Prostate gland (tissue), 2 donors: ENCODE results near the gene CELF2. TPM values are rescaled to one million over a fixed set of nuclear protein-coding genes. Genes with fewer than 3 reads are reported as not detected.

Experiments used
- DNase-seq: peaks from one replicate; pipeline ENCODE4 v3.0.0-alpha.2; 2019; ENCODE audit warnings: low spot score
- H3K27ac ChIP-seq, 2 donors: fragments of 200-600 bp; sonication (generic); 2 replicates each; pipeline ENCODE4 v1.5.1; 2017 to 2019
- H3K27me3 ChIP-seq: fragments of 200-600 bp; sonication (generic); replicated peaks from 2 replicates; pipeline ENCODE4 v1.5.1; 2019; ENCODE audit not compliant: insufficient read depth
- H3K36me3 ChIP-seq, 2 donors: fragments of 200-600 bp; sonication (generic); 1 replicate in 1 of 2; 2 replicates in 1 of 2; pipeline versions ENCODE4 v1.5.1 to v1.8.1; 2017 to 2019
- H3K4me1 ChIP-seq: fragments of 200-600 bp; sonication (generic); replicated peaks from 2 replicates; pipeline ENCODE4 v1.5.1; 2019
- H3K4me3 ChIP-seq, 2 donors: fragments of 200-600 bp; sonication (generic); 2 replicates each; pipeline ENCODE4 v1.5.1; 2017 to 2019
- H3K9me3 ChIP-seq: fragments of 200-600 bp; sonication (generic); 2 replicates; pipeline ENCODE4 v1.5.1; 2017
- POLR2A ChIP-seq: fragments of 450-650 bp; IDR thresholded peaks from one replicate; pipeline ENCODE4 v1.6.1; 2016; ENCODE audit warnings: antibody characterized with exemption, mild to moderate bottlenecking
- POLR2AphosphoS5 ChIP-seq: sonication (generic); formaldehyde crosslinking; IDR thresholded peaks from one replicate; pipeline ENCODE4 v1.6.1; 2017; ENCODE audit warnings: antibody characterized with exemption
- WGBS: methylation state at CpG from one replicate; pipeline ENCODE4 v1.1.5; 2018; 5-methylcytosine and 5-hydroxymethylcytosine counted together
- intact Hi-C: fragments of 100-400 bp; cut with DNase I; formaldehyde crosslinking; loops from one replicate; pipeline ENCODE4 v1.14.2; 2022
- total RNA-seq, 2 donors: library from RNA; depleted of rRNA; stranded (reverse); fragments of >200 nt; gene quantifications; one replicate each; pipeline ENCODE4 v1.1.0, GENCODE V29; 2016
- TF ChIP-seq, protein P1 (sequence below), 4 experiments: fragments of 200-600 bp in 2 of 4; fragments of 450-650 bp in 2 of 4; sonication (generic) in 2 of 4; IDR thresholded peaks; 1 replicate in 3 of 4; 2 replicates in 1 of 4; pipeline ENCODE4 v1.5.1; 2016 to 2019; ENCODE audit warnings: antibody characterized with exemption in 4 of 4, mild to moderate bottlenecking in 2 of 4, moderate library complexity in 2 of 4

The CELF2 gene
- total RNA-seq, 2 donors from 2014 or later: 19.2 to 43.2 TPM

DNA sequence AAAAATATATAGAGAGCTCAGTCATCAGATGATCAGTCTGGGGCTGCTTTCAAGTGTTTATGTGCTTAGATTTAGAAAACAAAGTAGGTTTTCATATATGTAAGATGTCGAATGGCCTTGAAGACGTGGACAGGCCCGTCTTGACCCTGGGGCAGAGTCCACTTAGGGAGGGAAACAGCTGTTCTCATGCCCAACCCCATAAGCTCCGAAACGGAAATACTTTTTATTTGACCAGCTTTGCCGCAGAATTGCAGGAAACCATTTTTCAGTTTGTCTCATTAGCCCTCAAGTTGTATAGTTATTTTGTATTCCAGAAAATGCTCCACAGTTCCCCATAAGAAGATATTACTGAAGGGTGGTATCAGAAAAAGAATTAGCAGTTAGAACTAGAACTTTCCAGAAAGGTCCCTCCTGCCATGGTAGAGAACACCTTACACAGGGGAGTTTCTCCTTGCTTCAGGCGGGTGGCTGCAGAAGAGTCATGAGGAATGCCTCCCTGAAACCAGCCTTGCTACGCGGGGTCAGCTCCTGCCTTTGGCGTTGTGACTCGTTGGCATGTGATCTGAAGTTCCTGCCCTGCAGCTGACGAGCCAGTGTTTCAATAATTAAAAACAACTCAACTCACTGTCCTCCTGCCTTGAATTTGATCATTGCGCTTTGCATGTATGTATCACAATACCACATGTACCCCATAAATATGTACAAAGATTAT, 192.7 kb downstream of the CELF2 start:
- Histone ChIP-seq H3K36me3 (no peaks in the 10 kb centered on the region), H3K4me3 (no peak overlapping the region), H3K27ac (no peak overlapping the region), H3K4me1 (no peaks in the 10 kb centered on the region), H3K27me3 (no peaks in the 10 kb centered on the region), H3K9me3 (no peaks in the 10 kb centered on the region)
- TF ChIP-seq POLR2AphosphoS5: no peak
- TF ChIP-seq, protein P1, sequence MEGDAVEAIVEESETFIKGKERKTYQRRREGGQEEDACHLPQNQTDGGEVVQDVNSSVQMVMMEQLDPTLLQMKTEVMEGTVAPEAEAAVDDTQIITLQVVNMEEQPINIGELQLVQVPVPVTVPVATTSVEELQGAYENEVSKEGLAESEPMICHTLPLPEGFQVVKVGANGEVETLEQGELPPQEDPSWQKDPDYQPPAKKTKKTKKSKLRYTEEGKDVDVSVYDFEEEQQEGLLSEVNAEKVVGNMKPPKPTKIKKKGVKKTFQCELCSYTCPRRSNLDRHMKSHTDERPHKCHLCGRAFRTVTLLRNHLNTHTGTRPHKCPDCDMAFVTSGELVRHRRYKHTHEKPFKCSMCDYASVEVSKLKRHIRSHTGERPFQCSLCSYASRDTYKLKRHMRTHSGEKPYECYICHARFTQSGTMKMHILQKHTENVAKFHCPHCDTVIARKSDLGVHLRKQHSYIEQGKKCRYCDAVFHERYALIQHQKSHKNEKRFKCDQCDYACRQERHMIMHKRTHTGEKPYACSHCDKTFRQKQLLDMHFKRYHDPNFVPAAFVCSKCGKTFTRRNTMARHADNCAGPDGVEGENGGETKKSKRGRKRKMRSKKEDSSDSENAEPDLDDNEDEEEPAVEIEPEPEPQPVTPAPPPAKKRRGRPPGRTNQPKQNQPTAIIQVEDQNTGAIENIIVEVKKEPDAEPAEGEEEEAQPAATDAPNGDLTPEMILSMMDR (IDR thresholded peaks at IDR 0.05): no peak
- no peak for TF ChIP-seq POLR2A
- 89% methylated on average over 13 of the region's 13 CpGs for WGBS
- intact Hi-C loops: no loop called here
- DNase-seq: no peak

DNA sequence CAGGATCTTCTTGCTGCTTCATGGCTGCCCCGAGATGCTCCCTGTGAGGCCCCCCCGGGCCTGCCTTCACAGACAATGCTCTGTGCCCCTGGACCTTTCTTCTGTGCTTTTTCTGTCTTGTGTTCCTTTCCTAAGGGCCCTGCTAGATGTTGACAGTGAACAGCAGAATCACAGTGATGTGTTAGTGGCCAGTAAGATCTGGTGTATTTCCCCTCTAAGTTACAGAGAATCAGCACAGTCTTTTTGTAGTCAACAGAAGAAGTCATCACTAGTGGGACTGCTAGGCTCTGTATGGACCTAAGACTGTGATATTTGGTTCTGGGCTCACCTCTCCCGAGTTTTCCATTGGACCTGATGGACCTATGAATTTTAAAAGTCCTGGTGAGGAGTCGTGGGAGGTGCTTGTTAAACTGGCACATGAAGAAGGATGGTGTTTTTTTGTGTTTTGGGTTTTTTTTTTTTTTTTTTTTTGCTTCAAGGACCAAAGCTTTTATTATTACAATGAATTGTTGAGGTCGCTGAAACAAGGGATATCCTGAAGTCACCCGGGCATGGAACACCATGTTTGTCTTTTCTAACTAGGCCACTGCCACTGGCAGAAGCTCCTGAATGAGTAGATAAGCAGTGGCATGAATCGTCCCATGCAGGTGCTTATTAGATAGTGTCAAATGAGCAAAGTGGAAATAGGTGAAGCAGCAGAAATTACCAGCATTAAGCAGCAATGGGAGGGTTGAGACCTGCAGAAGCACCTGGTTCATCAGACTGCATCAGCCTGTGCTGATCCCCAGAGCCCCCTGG, 194.8 kb downstream of the CELF2 start:
- Histone ChIP-seq H3K9me3 (no peaks in the 10 kb centered on the region), H3K4me1 (no peaks in the 10 kb centered on the region), H3K27me3 (no peaks in the 10 kb centered on the region), H3K4me3 (no peak overlapping the region), H3K27ac (no peak overlapping the region), H3K36me3 (no peaks in the 10 kb centered on the region)
- intact Hi-C loops: no loop called here
- TF ChIP-seq POLR2A (no peak), POLR2AphosphoS5 (no peak)
- TF ChIP-seq, protein P1 (IDR thresholded peaks at IDR 0.05): no peak
- DNase-seq: no peak
- 79% methylated on average over 7 of the region's 7 CpGs for WGBS

DNA sequence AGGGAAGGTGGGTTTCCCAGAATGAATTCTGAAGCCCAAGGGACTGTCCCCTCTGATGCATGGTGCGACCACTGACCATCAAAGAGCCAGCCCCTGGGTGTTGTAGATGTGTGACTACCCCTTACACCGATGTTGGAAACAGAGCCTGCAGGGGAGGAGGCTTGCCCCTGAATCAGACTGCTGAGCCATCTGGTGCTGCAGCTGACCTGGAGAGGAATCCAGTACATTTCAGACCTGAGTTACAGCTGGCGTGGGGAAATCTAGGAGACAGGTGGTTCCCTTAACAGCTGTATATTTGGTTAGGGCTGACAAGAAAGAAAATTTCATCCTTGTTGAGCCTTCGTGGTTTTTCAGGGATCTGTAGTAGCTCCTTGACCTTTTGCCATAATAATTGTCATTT, 195.5 kb downstream of the CELF2 start:
- DNase-seq: no peak
- 88% methylated on average over 4 of the region's 4 CpGs for WGBS
- H3K9me3 ChIP-seq: no peaks in the 10 kb centered on the region
- no peak overlapping the region for H3K27ac ChIP-seq
- no peak overlapping the region for H3K4me3 ChIP-seq
- no peaks in the 10 kb centered on the region for H3K4me1 ChIP-seq
- TF ChIP-seq, protein P1 (IDR thresholded peaks at IDR 0.05): no peak
- TF ChIP-seq POLR2AphosphoS5: no peak
- TF ChIP-seq POLR2A: no peak
- no peaks in the 10 kb centered on the region for H3K36me3 ChIP-seq
- intact Hi-C loops: no loop called here
- no peaks in the 10 kb centered on the region for H3K27me3 ChIP-seq

DNA sequence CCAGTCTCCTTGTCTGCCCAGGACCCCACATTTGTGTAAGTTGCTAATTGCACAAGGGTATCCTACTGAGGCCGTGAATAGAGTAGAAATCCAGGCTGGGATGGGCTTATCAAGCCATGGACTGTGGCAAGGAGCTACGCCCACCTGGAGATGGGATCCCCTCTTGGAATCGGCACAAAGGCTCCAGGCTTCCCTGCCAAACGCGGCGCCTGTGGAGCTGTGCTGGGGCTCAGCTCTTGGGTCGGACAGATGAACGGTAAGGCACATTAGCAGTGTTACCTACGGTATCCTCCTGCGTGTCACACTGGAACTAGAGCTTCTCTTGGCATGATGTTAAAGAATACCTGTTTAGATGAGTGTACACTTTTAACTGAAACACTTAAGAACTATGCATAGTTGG, 196.7 kb downstream of the CELF2 start:
- H3K27me3 ChIP-seq: no peaks in the 10 kb centered on the region
- DNase-seq: no peak
- no peaks in the 10 kb centered on the region for H3K4me1 ChIP-seq
- H3K27ac ChIP-seq: no peak overlapping the region
- no peaks in the 10 kb centered on the region for H3K9me3 ChIP-seq
- TF ChIP-seq POLR2AphosphoS5 (no peak), POLR2A (no peak)
- TF ChIP-seq, protein P1 (IDR thresholded peaks at IDR 0.05): no peak
- no peaks in the 10 kb centered on the region for H3K36me3 ChIP-seq
- intact Hi-C loops: no loop called here
- whole genome bisulfite sequencing: 91% methylated on average over 10 of the region's 10 CpGs
- H3K4me3 ChIP-seq: no peak overlapping the region
